Fibroblast of the aortic adventitia (primary cell): ENCODE data around the gene OR5L2. TPM values are rescaled to one million over a fixed set of nuclear protein-coding genes. Genes with fewer than 3 reads are reported as not detected.

ENCODE experiments used
- DNase-seq: peaks from one replicate; pipeline ENCODE4 v3.0.0-alpha.2; 2010; ENCODE audit warnings: low read depth
- H3K4me3 ChIP-seq: 2 replicates; pipeline ENCODE4 v1.5.1; 2011; ENCODE audit warnings: low read depth, mild to moderate bottlenecking, control low read depth, low read length, moderate library complexity
- total RNA-seq: library from RNA; depleted of rRNA; stranded (reverse); fragments of >200 nt; gene quantifications from 2 replicates; pipeline ENCODE4 v1.2.3, GENCODE V29; 2012; ENCODE audit warnings: low replicate concordance
- TF ChIP-seq, protein P1 (sequence below): IDR thresholded peaks from 2 replicates; pipeline ENCODE4 v1.5.1; 2011; ENCODE audit warnings: mild to moderate bottlenecking, low read length, control low read depth, inconsistent platforms; ENCODE audit not compliant: insufficient read depth

The OR5L2 gene
- not detected in 2 replicates for total RNA-seq

GRCh38 chr11:55826919-55827318, at the start of gene OR5L2:
OR5L2 (plus strand) TSS chr11:55827219; CDS start chr11:55827219, 0 bp downstream.
- no peak for DNase-seq
- no peak within 1 kb of the TSS for H3K4me3 ChIP-seq
- TF ChIP-seq, protein P1, sequence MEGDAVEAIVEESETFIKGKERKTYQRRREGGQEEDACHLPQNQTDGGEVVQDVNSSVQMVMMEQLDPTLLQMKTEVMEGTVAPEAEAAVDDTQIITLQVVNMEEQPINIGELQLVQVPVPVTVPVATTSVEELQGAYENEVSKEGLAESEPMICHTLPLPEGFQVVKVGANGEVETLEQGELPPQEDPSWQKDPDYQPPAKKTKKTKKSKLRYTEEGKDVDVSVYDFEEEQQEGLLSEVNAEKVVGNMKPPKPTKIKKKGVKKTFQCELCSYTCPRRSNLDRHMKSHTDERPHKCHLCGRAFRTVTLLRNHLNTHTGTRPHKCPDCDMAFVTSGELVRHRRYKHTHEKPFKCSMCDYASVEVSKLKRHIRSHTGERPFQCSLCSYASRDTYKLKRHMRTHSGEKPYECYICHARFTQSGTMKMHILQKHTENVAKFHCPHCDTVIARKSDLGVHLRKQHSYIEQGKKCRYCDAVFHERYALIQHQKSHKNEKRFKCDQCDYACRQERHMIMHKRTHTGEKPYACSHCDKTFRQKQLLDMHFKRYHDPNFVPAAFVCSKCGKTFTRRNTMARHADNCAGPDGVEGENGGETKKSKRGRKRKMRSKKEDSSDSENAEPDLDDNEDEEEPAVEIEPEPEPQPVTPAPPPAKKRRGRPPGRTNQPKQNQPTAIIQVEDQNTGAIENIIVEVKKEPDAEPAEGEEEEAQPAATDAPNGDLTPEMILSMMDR = no peak

DNA sequence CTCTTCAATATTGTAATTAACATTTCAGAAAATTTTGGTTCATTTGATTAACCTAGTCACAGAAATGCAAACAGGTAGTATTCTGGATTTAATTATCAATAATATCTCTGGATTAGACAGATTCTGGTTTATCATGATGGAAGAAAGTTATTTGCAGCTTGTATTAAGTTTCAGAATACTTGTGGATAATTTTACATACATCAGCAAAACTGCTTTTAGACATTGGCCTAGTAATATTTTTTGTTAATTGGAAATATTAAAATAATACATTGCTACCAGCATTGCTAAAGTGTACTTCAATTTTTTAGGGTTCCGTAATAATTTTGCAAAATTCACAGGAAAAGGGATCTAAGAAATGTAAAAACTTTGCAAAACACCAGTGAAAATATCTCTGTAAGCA, 35.4 kb upstream of the OR5L2 start:
- TF ChIP-seq, protein P1 = no peak
- no peak overlapping the region for H3K4me3 ChIP-seq
- no peak for DNase-seq

DNA sequence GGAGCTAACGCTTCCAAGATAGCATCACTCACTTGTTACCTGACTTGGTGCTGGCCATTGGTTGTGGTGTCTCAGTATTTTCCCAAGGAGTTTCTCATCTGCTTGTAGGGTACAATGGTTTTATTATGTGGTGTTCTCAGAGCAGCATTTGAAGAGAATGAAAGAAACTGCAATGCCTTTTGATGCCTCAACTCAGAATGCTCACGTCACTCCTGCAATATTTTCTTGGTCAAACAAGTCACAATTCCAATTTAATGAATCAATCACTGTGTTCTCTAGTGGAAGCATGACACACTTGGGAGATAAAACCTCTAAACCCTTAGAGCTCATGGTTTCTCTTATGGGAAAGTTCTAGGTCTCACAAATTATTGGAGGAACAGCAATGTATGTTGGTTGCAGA, 33.7 kb upstream of the OR5L2 start:
- DNase-seq = no peak
- no peak overlapping the region for H3K4me3 ChIP-seq
- TF ChIP-seq, protein P1 = no peak

DNA sequence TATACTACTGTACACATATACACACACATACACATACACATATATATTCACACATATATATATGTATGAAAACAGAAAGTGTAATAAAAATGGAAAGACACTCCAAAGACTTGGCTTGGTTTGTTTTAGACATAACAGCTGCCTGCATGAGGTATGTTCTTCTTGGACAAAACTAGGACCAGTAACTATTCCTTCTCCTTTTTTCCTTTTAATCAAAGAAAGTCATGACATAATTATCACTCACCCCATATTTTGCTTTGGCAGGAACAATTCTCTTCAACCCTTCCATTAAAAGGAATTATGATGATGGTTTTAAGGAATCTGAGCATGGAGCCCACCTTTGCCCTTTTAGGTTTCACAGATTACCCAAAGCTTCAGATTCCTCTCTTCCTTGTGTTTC, 31.8 kb upstream of the OR5L2 start, which contains the start of gene OR5D14:
Gene OR5D14, plus strand, starts transcription at position 301 of the 400 bp plus-strand sequence. Its CDS starts 0 bp downstream, at position 301.
- TF ChIP-seq, protein P1 = no peak
- DNase-seq = no peak

GRCh38 chr11:55806248-55806647, 20.8 kb upstream of the OR5L2 start:
- no peak for DNase-seq
- TF ChIP-seq, protein P1 = no peak
- no peak overlapping the region for H3K4me3 ChIP-seq

More for the DNA sequence above, 31.8 kb upstream of the OR5L2 start, which contains the start of gene OR5D14:
- H3K4me3 ChIP-seq = no peak within 1 kb of the TSS

DNA sequence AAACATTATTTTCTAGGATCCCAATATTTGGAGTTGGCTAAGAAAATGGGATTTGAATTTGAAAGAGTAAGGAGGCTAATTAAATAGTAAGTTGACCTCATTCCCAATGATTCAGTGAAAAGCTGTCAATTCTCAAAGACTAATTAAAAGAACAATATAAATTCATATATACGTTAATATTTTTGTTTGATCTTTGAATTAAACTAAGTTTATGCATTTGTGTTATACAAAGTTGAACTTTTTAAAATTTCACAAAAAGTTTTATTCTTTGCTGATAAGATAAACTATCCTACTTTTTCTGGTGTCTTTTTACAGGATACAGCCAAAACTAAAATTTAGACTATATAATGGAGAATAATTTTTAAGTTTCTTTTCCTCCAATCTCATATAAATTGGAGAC, 16.0 kb upstream of the OR5L2 start, which contains the start of gene OR5L1:
Gene OR5L1, plus strand, starts transcription at position 301 of the 400 bp plus-strand sequence. CDS start 100 bp downstream, outside the sequence.
- DNase-seq = no peak
- TF ChIP-seq, protein P1 = no peak

DNA sequence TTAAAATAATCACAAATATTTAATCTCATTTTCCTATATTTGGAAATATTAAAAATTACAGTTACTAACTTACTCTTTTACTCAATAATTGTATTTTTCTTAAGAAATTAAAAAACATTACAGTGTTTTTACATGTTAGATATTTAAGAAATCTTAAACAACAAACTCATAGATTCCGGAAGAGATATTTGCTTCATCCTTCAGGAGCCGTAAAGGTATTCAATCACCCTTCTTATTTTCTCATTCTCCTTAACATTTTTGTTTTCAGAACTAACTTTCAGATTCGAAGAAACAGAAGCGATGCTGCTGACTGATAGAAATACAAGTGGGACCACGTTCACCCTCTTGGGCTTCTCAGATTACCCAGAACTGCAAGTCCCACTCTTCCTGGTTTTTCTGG, 7.7 kb upstream of the OR5L2 start, which contains the start of gene OR5D18:
Gene OR5D18, plus strand, starts transcription at position 301 of the 400 bp plus-strand sequence. Its CDS starts 0 bp downstream, at position 301.
- TF ChIP-seq, protein P1 = no peak
- no peak for DNase-seq
- no peak within 1 kb of the TSS for H3K4me3 ChIP-seq

More for the DNA sequence above, 16.0 kb upstream of the OR5L2 start, which contains the start of gene OR5L1:
- H3K4me3 ChIP-seq = no peak within 1 kb of the TSS
